RWPE2 (cell line): ENCODE results near the gene LMNA.
"Not testable (repeated sequence)": the region's sequence is repeated elsewhere in the genome, so short reads cannot be mapped to it uniquely, and the experiment has no call there.

Experiments
- ATAC-seq: fragments of 200-7000 bp; cut with Tn5 transposase; 3 replicates; pipeline ENCODE4 v1.9.1; 2021; ENCODE audit warnings: low read depth
- DNase-seq: peaks from one replicate; pipeline ENCODE4 v3.0.0-alpha.2; 2020; ENCODE audit warnings: low spot score
- H3K27ac ChIP-seq: fragments of 450-650 bp; 2 replicates; pipeline ENCODE4 v1.5.1; 2017; ENCODE audit warnings: mild to moderate bottlenecking; ENCODE audit not compliant: poor library complexity, severe bottlenecking
- H3K27me3 ChIP-seq: fragments of 250-450 bp; sonication (Bioruptor Pico); 2 replicates; pipeline ENCODE4 v1.5.1; 2021; ENCODE audit warnings: mild to moderate bottlenecking, moderate library complexity; ENCODE audit not compliant: insufficient read depth, poor library complexity, severe bottlenecking
- H3K36me3 ChIP-seq: fragments of 250-450 bp; sonication (Bioruptor Pico); 2 replicates; pipeline ENCODE4 v1.5.1; 2020; ENCODE audit warnings: low read depth, mild to moderate bottlenecking, moderate library complexity
- H3K4me1 ChIP-seq: fragments of 250-450 bp; sonication (Bioruptor Pico); 2 replicates; pipeline ENCODE4 v1.5.1; 2021; ENCODE audit warnings: mild to moderate bottlenecking, moderate library complexity; ENCODE audit not compliant: insufficient read depth, poor library complexity, severe bottlenecking
- H3K4me3 ChIP-seq: fragments of 250-450 bp; sonication (Bioruptor Pico); 2 replicates; pipeline ENCODE4 v1.5.1; 2021; ENCODE audit warnings: mild to moderate bottlenecking, moderate library complexity; ENCODE audit not compliant: severe bottlenecking
- H3K9me3 ChIP-seq: fragments of 250-450 bp; sonication (Bioruptor Pico); 2 replicates; pipeline ENCODE4 v1.5.1; 2021; ENCODE audit warnings: mild to moderate bottlenecking, moderate library complexity; ENCODE audit not compliant: severe bottlenecking
- TF ChIP-seq, protein P1 (sequence below): fragments of 450-650 bp; IDR thresholded peaks from one replicate; pipeline ENCODE4 v1.5.1; 2017; ENCODE audit warnings: mild to moderate bottlenecking, moderate library complexity; ENCODE audit not compliant: poor library complexity, severe bottlenecking

LMNA gene

DNA sequence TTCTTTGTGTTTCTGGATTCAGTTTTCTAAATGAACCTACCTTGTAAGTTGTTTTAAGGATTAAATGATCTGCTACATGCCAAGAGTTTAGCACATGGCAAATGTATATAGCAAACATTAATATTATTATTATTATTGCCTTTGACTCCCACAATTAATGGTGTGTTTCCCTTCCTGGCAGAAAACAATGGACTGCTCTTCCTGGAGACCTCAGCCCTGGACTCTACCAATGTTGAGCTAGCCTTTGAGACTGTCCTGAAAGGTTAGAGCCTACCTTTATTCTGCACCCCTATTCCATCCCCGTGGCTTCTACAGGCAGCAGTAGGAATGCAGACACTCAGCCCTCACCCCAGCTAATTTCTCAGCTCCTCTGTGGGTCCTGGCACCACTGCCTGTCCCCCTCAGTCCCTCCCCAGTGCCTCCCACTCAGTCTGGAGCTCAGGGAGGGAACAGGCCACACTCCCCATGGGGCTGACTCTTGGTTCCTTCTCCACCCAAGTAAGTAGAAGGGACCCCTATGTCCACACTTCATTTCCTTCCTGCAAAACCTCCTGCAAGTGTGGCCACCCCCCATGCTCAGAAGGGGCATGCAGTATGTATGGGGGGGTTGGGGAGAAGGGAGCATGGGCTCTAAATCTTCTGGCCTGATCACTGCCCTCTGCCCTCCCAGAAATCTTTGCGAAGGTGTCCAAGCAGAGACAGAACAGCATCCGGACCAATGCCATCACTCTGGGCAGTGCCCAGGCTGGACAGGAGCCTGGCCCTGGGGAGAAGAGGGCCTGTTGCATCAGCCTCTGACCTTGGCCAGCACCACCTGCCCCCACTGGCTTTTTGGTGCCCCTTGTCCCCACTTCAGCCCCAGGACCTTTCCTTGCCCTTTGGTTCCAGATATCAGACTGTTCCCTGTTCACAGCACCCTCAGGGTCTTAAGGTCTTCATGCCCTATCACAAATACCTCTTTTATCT lies 44.7 kb upstream of the LMNA start:
- Histone ChIP-seq H3K36me3 (peaks cover 47% of the 10 kb centered on the region), H3K4me3 (no peak overlapping the region), H3K27ac (no peak overlapping the region), H3K9me3 (no peaks in the 10 kb centered on the region), H3K4me1 (no peaks in the 10 kb centered on the region), H3K27me3 (no peaks in the 10 kb centered on the region)
- ATAC-seq = no peak
- DNase-seq = no peak
- TF ChIP-seq, protein P1, sequence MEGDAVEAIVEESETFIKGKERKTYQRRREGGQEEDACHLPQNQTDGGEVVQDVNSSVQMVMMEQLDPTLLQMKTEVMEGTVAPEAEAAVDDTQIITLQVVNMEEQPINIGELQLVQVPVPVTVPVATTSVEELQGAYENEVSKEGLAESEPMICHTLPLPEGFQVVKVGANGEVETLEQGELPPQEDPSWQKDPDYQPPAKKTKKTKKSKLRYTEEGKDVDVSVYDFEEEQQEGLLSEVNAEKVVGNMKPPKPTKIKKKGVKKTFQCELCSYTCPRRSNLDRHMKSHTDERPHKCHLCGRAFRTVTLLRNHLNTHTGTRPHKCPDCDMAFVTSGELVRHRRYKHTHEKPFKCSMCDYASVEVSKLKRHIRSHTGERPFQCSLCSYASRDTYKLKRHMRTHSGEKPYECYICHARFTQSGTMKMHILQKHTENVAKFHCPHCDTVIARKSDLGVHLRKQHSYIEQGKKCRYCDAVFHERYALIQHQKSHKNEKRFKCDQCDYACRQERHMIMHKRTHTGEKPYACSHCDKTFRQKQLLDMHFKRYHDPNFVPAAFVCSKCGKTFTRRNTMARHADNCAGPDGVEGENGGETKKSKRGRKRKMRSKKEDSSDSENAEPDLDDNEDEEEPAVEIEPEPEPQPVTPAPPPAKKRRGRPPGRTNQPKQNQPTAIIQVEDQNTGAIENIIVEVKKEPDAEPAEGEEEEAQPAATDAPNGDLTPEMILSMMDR = no peak

DNA sequence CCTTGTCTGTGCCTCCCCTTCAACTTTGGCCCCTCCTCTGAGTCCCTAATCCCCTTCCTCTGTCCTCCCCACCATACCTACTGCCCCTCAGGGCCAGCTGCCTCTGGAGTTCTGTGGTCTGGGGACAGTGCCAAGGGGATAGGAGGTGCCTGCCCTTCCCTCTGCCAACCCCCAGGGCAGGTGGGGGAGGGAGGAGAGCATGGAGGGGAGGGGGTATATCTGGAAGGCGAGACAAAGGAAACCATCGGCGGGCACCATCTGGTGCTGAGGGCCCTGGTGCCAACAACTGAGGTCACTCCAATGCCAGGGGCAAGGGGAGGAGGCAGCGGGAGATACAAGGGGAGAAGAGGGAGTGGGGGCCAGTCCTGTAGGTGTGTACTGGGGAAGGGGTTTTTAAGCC lies 44.0 kb upstream of the LMNA start:
- no peak for ATAC-seq
- Histone ChIP-seq H3K4me3 (no peak overlapping the region), H3K36me3 (peaks cover 45% of the 10 kb centered on the region), H3K27me3 (no peaks in the 10 kb centered on the region), H3K9me3 (no peaks in the 10 kb centered on the region), H3K27ac (no peak overlapping the region), H3K4me1 (no peaks in the 10 kb centered on the region)
- DNase-seq = no peak
- TF ChIP-seq, protein P1 = no peak

DNA sequence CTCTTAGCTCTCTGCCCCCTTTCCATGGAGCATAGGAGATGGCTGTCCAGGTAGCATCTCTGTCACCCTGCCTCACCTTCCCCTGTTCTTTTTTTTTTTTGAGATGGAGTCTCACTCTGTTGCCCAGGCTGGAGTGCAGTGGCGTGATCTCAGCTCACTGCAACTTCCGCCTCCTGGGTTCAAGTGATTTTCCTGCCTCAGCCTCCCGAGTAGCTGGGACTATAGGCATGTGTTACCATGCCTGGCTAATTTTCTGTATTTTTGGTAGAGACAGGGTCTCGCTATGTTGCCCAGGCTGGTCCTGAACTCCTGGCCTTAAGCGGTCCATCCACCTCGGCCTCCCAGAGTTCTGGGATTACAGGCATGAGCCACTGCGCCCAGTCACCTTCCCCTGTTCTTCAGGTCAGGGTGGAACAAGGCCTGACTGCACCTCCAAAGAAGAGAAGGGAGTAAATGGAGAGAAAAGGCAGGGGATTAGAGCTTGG lies 43.1 kb upstream of the LMNA start:
- DNase-seq, H3K9me3 ChIP-seq, H3K4me1 ChIP-seq, H3K27me3 ChIP-seq, ATAC-seq, H3K27ac ChIP-seq, H3K4me3 ChIP-seq: not testable (repeated sequence)
- H3K36me3 ChIP-seq = peaks cover 37% of the 10 kb centered on the region

DNA sequence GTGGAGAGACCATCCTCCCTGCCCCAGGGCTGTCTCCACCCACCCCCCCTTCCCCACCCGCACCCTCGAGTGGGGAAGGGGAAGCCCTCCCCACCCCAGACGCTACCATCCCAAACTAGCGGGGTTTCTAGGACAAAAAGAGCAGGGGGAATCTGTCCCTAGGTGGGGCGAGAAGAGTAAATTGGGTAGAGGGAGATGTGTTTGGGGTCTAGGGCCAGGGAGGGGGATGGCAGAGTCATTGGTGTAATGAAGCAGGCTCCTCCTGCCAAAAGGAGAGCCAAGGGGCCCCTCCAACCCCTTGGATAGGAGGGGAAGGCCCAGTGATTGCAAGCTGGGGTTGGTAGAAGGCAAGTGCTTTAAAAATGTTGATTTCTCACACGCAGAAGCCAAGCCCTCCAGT lies 42.3 kb upstream of the LMNA start:
- no peaks in the 10 kb centered on the region for H3K4me1 ChIP-seq
- H3K36me3 ChIP-seq = peaks cover 32% of the 10 kb centered on the region
- no peak overlapping the region for H3K27ac ChIP-seq
- H3K4me3 ChIP-seq = no peak overlapping the region
- DNase-seq = no peak
- no peaks in the 10 kb centered on the region for H3K9me3 ChIP-seq
- TF ChIP-seq, protein P1 = no peak
- ATAC-seq = no peak
- H3K27me3 ChIP-seq = no peaks in the 10 kb centered on the region

DNA sequence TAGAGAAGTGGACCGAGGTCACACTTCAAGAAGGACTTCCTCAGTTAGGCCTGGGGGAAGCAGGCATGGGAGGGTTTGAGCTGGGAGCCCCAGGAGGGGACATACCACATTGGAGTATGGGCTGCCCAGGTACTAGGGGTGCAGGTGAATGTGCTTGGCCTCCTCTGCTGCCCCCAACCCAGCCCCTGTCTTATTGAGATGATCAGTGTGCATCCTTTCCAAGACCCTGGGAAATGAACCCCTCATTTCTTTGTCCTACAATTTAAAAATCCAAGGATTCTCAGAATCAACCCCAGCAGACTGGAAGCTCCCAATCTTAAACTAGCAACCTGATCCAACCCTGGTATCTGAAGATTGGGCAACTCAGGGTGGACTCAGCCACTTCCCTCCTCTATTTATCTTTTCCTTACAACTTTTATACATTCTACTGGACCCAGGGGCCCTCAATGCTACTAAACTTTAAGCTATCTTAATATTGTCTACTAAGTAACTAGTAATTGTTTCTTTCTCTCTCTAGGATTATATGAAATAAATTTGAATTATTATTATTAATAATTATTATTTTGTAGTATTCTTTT lies 41.3 kb upstream of the LMNA start:
- DNase-seq = no peak
- Histone ChIP-seq H3K27ac (no peak overlapping the region), H3K4me3 (no peak overlapping the region), H3K9me3 (no peaks in the 10 kb centered on the region), H3K36me3 (peaks cover 26% of the 10 kb centered on the region), H3K4me1 (no peaks in the 10 kb centered on the region), H3K27me3 (no peaks in the 10 kb centered on the region)
- no peak for ATAC-seq
- TF ChIP-seq, protein P1 = no peak
